GM18861 (cell line): ENCODE measurements around the gene PPME1.

Experiments
- ATAC-seq: cut with Tn5 transposase; IDR thresholded peaks from one replicate; pipeline ENCODE4 v1.9.1; 2021; ENCODE audit not compliant: unreplicated experiment

The PPME1 gene

DNA sequence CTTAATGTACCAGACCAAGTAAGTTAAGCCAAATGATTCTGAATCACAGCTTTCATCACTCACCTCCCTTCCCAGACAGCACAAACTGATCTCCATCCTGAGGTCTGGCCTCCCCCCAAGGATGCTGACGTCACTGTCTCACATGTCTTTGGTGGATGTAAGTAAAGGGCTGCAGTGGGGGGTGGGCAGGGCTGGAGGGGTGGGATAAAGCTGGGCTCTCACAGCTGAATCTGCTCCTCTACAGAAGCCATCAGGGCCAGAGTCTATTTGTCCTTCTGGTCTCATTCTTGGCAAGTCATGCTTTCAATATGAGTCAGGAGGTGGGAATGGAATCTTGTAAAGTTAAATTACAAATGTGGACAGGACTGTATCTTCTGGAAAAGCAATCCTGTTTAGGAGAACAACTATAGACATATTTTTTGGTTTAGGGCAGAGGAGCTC lies 107.7 kb downstream of the PPME1 start:
- ATAC-seq = no peak

DNA sequence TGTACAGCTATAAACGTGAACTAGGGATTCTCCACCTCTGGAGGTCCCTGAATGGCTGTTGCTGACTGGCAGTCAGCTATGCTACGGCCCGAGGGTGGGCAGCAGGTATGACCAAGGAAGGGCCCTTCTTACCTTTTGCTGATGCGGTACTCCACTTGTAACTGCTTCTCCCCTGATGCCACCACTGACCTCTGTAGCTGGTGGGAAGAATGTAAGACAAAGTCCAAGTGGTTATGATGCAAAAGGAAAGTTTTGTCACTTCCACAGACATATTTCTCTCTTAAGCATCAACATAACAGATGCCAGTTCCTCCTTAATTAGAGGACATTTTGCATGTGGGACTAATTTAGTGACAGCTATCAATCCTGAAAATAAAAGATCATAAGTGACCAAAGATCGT lies 108.2 kb downstream of the PPME1 start:
- ATAC-seq = no peak

DNA sequence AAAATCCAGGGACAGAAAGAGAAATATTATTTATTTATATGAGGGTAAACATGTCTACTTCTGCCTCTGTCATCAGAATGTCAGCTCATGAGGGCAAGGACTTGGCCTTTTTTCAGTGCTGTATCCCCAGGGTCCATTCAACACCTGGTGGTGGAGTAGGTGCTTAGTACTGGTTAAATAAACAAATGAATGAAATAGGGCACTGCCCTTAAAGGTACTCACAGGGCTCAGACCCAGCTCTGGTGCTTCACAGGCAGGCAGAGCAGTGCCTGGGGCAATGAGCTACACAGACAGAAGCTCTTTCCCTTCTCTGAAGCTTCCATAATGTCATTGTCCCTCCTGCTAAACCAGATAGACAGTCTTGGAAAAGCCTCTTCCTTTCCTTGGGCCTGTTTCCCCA lies 109.4 kb downstream of the PPME1 start:
- no peak for ATAC-seq

DNA sequence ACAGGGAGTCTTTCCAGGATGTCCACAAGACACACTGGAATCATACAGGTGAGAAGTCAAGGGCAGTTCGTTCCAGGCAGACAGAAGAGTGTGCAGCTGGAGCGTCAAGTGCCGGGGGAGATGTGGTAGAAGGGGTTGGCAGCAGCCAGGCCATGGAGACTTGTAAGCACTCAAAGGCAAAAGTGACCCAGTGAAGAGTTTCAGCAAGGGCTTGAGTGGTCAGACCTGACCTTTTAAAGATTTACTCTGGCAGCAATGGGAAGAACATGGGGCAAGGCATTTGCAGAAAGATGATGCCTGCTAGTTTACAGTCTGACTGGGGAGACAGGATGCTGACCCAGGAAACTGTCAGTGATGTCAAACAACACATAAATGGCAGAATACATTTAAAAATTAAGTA lies 111.3 kb downstream of the PPME1 start:
- no peak for ATAC-seq

DNA sequence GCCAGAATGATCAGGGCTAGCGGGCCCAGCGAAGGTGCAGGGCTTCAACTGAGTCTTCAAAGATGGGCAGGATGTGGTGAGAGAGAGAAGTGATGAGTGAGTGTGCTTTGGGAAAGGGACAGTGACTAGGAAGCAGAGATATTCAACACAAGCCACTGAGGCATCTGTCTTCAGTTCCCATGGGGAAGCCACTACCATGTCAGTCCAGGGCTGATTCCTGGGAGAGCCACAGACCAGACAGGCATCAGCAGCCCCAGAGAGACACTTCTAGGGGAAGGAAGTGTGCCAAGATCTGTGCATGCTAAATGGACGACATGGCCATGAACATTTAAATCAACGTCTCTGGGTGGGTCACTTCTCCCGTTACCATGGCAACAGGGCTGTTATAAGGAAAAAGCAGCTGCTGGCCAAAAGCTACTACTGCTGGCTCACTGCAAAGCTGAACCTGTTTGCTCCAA lies 111.9 kb downstream of the PPME1 start:
- no peak for ATAC-seq

DNA sequence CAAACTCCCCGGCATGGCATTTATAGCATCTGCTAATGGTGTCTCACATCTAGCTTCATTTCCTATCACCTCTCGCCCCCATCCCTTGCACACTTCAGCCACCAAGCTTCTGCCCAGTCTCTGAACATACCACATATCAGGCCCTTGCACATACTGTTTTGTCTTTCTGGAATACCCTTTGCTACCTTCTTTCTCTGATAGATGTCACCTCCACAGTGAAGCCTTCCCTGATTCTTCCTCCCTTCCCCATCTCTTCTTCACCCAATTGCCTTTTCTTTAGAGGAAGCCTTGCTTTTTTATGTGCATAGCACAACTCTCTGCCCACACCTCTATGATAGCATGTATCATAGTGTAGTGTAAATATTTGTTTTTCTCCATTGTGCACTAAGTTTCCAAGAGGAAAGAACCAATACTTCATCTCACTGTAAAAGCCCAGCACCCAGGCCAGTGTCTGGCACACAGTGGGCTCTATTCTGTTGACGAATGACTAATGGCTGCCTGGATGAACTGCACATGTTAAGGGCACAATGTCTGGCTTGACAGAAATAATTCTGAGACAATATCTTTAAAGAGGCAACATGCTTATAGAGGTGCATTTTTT lies 112.6 kb downstream of the PPME1 start:
- no peak for ATAC-seq

DNA sequence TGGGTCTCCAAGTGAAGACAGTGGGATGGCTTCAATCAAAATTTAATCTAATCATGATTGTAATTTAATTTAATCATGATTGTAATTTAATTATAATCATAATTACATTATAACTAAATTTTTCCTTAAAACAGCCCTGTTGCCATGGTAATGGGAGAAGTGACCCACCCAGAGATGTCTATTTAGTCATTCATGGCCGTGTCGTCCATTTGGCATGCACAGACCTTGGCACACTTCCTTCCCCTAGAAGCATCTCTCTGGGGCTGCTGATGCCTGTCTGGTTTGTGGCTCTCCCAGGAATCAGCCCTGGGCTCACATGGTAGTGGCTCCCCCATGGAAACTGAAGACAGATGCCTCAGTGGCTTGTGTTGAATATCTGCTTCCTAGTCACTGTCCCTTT lies 113.4 kb downstream of the PPME1 start:
- no peak for ATAC-seq

DNA sequence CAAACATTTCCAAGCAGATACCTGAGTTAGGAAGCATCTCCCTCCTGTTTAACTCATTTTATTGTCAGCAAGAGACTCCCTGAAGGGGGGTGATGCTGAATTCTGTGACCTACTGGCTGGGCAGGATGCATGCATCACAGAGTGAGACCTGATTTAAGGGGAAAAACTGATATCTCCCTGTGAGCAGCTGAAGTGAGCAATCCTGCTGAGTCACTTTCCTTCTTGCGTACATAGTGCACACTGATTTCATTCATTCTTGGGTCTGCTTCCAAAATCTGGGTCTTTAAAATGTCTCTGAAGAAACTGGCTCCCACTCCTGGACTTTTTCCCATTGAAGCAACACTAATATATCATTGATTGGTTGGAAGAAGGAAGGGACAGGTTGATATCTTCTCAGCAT lies 117.1 kb downstream of the PPME1 start:
- no peak for ATAC-seq

DNA sequence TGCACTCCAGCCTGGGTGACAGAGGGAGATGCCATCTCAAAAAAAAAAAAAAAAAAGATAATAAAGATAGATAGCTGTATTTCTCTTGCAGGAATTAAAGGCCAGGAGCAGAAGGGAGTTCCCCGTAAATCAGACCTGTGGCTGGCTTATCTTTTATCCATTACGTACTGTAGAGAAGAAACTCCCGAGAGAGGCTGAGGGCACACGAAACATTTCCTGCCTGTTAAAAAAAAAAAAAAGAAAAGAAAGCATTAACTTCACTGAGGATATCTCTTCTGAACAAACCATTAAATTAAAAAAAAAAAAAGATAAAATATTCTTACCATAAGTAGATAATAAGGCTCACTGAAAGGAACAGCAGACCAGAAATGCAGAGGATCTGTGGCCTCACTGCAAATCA lies 117.8 kb downstream of the PPME1 start:
- no peak for ATAC-seq

DNA sequence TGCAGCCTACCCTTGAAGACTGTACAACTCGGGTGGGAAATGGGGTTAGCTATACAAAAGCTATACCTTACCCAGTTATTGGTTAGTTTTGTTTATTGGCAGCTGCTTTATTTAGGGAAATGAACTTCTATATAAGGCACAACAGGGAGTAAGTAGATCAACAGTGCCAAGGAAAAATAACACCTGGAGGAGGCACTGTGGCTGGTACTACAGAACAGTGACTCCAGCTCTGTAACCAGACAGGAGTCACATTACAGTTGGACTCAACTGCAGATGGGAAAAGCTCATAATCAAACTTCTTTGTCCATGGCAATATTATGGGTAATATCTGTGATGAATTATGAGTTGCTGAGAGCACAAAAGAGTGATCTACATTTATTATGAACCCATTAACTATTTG lies 126.4 kb downstream of the PPME1 start:
- no peak for ATAC-seq

DNA sequence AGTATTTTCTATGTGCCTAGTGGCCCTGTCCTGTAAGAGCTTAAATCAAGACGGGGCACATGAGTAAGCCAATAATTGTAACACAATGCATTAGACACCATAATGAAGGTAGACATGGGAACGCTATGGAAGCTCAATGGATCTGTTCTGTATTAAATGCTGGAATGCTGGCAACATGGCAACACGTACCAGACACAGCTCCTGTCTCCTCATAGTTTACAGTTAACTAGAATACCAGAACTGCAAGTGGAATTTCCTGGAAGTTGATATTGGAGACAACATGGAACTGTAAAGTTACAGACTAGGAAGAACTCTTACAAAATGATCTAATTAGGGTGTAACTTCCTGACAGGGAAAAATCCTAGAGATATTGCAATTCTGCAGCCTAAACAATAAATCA lies 127.9 kb downstream of the PPME1 start:
- no peak for ATAC-seq
